ENCODE measurements around the gene FBXL13. TPM values are rescaled to one million over a fixed set of nuclear protein-coding genes. Genes with fewer than 3 reads are reported as not detected.

FBXL13 gene
- total and polyA plus RNA-seq, 8 donors = 0.80 to 25.3 (median 6.0) TPM; not detected in 1

DNA sequence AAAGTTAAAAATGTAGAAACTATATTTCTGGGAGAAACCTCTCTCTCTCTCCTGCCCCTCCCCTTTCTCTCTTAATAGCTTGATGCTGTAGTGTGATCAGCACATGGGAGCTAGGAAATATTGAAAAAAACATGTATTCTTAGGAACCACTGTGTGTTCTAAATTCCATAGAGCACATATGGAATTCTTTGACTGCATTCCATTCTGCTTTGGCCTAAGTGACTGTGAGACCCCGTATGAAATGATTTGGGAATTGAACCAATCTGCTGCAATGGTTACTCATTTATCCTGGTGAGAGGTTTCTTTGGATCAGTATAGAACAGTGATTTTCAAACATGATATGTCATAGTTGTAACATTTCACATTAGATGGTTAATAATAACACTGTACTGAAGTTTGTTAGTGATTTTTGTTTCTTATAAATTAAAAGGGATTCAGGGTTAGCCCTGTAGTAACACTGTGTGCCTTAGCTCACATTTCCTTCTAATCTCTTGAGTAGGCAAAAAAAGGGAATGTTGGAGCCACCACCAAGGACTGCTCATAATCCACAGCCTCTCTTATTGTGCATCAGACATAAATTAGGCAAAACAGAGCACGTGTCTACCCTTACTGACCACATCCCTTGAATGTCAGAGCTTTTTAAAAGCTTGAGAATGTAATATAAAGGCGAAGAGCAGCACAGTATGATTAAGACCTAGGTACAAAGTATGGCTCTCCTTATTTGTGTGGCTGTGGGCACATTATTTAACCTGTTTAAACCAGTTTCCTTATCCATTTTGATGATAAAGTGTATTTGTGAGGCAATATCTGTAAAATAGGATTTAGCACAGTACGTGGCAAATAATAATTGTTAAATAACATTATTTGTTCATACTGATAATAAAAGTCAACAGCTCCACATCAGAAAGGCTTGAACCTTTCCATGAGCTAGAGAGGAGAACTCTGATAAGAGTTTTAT, 256.7 kb downstream of the FBXL13 start:
- peaks cover 3 to 53% (median 36%) of the 10 kb centered on the region in 4 donors for H3K4me1 ChIP-seq
- H3K27ac ChIP-seq = peak overlapping the region; percentile 57 to 77 (median 65)
- 27 to 59% (median 35%) methylated on average over 4 of the region's 4 CpGs for WGBS, 5 donors
- H3K4me3 ChIP-seq = no peak overlapping the region
- intact Hi-C loops (cut with DNase I; ENCODE audit: low total_unique reads) = no loop called here
- peaks cover 0 to 16% (median 8%) of the 10 kb centered on the region in 4 donors for H3K36me3 ChIP-seq
- no peaks in the 10 kb centered on the region for H3K27me3 ChIP-seq
- peak in 1 of 2 donors; percentile 51 for DNase-seq
- TF ChIP-seq, protein P1, sequence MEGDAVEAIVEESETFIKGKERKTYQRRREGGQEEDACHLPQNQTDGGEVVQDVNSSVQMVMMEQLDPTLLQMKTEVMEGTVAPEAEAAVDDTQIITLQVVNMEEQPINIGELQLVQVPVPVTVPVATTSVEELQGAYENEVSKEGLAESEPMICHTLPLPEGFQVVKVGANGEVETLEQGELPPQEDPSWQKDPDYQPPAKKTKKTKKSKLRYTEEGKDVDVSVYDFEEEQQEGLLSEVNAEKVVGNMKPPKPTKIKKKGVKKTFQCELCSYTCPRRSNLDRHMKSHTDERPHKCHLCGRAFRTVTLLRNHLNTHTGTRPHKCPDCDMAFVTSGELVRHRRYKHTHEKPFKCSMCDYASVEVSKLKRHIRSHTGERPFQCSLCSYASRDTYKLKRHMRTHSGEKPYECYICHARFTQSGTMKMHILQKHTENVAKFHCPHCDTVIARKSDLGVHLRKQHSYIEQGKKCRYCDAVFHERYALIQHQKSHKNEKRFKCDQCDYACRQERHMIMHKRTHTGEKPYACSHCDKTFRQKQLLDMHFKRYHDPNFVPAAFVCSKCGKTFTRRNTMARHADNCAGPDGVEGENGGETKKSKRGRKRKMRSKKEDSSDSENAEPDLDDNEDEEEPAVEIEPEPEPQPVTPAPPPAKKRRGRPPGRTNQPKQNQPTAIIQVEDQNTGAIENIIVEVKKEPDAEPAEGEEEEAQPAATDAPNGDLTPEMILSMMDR (IDR thresholded peaks at IDR 0.05) = no peak
- peak in 1 of 3 donors; percentile 64 for TF ChIP-seq POLR2AphosphoS5 (IDR thresholded peaks at IDR 0.05)
- no peaks in the 10 kb centered on the region for H3K9me3 ChIP-seq

DNA sequence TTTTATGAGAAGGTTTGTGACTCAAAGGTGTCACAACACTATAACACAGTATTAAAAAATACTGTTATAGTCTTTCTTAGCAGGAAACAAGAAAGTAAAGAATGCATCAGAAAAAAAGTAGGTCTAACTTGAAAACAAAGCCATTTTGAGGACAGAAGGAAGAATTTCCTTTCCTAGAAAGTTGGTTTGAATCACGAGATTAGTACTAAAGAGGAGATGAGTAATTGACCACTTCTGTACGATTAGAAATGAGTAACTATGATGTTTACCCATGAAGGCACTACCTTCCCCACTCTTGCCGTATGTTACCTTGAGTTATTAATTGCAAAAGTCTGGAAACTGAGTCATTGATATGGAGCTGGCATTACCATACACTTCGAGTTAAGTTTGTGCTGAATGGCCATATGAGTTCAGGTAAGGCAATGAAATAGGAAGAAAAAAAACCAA, 260.5 kb downstream of the FBXL13 start:
- intact Hi-C loops (cut with DNase I; ENCODE audit: low total_unique reads) = no loop called here
- TF ChIP-seq EP300 (IDR thresholded peaks at IDR 0.05) (no peak), POLR2AphosphoS5 (IDR thresholded peaks at IDR 0.05) (no peak), POLR2A (IDR thresholded peaks at IDR 0.05) (no peak)
- TF ChIP-seq, protein P1 (IDR thresholded peaks at IDR 0.05) = no peak
- no peak overlapping the region for H3K4me3 ChIP-seq
- peaks cover 0 to 10% (median 2%) of the 10 kb centered on the region in 4 donors for H3K36me3 ChIP-seq
- no peaks in the 10 kb centered on the region for H3K27me3 ChIP-seq
- H3K27ac ChIP-seq = peak overlapping the region in 3 of 5 donors; percentile 30 to 68 (median 67)
- WGBS, 5 donors = 38 to 63% (median 46%) methylated on average over 4 of the region's 4 CpGs
- peaks cover 3 to 72% (median 49%) of the 10 kb centered on the region in 4 donors for H3K4me1 ChIP-seq
- H3K9me3 ChIP-seq = no peaks in the 10 kb centered on the region
- no peak for DNase-seq

DNA sequence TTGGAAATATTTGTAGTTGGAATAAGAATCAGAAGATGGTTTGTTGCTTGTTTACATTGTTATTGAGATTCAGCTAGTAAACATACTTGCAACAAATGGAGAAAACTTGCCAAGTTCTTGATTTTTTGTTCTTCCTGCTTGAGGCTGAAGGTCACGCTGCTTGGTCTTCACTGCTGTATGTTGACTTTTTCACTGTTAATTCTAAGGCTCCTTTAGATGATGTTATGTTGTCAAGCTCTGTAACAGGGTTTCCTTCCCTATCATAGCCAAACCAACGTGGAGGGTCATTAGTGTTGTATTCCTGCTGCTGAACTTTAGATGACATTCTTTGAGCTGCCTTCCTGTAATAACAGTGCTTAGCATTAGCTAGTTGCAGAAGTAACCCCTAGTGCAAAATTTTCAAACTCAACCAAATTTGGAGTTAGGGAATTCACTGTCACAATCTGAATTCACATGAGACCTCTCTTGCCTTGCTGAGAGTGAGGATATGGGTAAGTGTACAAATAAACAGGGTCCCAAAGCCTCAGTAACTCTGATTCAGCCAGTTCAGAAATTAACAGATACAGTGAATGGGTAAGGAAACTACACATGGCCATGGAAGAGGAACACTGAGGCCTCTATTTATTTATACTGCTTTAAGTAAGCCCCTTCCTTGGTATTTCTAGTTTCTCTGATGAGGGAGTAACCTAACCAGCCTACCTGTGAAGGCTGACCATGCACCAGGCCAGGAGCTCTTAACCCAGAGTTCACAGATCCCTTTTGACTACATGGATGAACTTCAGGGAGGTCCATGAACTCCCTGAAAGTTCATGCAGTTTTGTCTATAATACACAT, 261.2 kb downstream of the FBXL13 start:
- peak in 1 of 2 donors; percentile 45 for DNase-seq
- intact Hi-C loops (cut with DNase I; ENCODE audit: low total_unique reads) = no loop called here
- Histone ChIP-seq H3K36me3 (peaks cover 0 to 16% (median 5%) of the 10 kb centered on the region in 4 donors), H3K27ac (peak overlapping the region in 4 of 5 donors; percentile 30 to 76 (median 54)), H3K4me3 (no peak overlapping the region), H3K27me3 (no peaks in the 10 kb centered on the region), H3K9me3 (no peaks in the 10 kb centered on the region), H3K4me1 (peaks cover 0 to 67% (median 43%) of the 10 kb centered on the region in 4 donors)
- 18 to 57% (median 32%) methylated on average over 2 of the region's 2 CpGs for WGBS, 5 donors
- TF ChIP-seq POLR2A (IDR thresholded peaks at IDR 0.05) = no peak
- TF ChIP-seq EP300 (IDR thresholded peaks at IDR 0.05) = no peak
- no peak for TF ChIP-seq POLR2AphosphoS5 (IDR thresholded peaks at IDR 0.05)
- TF ChIP-seq, protein P1 (IDR thresholded peaks at IDR 0.05) = no peak
